ENCODE results near the gene RABGAP1.

The RABGAP1 gene

DNA sequence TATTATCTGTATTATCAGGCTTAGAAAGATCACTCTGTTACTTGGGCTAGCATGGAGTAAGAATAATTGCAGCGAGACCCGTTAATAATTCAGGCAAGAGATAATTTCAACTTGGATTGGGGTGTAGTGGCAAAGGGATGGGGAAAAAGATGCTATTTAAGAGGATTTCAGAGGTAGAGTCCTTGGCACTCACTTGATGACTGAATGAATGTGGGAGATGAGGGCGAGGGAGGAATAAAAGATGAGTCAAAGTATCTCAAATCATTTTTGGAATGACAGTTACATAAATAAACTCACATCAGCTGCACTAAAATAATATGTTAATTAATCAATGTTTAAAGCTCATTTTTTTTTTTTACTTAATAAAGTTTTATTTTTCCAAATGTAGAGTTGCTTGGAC, 88.2 kb downstream of the RABGAP1 start:
- in situ Hi-C loops (cut with MboI; ENCODE audit: low pct_unique_long_range_greater_than_20kb, low sequenced_read_pairs, unreplicated experiment): no loop called here
- TF ChIP-seq CTCF (IDR thresholded peaks at IDR 0.05; ENCODE audit: extremely low read depth, insufficient read depth, missing control alignments): no peak

DNA sequence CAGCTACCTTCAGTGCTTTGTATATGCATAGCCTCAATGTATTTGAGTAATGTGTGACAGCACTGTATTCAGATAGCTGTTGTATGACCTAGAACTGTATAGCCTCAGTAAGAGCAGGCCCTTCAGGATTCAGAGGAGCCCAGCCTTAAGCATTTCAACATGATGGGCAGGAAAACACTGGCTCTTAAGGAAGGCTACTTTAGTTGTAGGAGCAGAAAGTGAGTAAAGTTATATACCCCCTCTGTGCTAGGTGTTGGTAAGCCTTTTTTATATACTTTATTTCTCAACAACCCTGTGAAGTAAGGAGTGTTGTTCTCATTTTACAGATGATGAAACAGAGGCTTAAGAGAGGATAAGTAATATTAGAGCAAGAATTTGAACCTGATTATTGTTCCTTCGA, 91.1 kb downstream of the RABGAP1 start:
- in situ Hi-C loops (cut with MboI; ENCODE audit: low pct_unique_long_range_greater_than_20kb, low sequenced_read_pairs, unreplicated experiment): no loop called here
- DNase-seq (ENCODE audit: low spot score): no peak
- TF ChIP-seq CTCF (IDR thresholded peaks at IDR 0.05; ENCODE audit: extremely low read depth, insufficient read depth, missing control alignments): no peak

More for the DNA sequence above, 88.2 kb downstream of the RABGAP1 start:
- no peak for DNase-seq (ENCODE audit: low spot score)

DNA sequence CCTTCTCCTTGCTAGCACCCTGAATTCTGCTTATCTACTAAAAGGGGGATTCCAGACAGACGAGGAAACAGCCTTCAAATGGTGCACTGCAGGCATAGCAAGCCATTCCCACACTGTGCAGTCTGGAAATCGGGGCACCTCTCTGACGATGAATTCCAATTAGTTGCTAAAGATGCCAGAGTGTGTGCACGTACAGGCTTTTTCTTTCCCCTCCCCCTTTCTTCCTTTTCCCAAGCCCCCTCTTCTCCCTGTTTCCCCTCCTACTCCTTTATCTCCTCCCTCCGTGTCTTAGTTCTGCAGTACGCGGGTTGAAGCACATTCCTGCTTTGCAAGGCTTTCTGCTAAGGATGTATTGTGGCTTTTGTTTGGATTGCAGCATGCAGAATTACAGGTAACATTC, 92.5 kb downstream of the RABGAP1 start, which contains the start of gene GPR21:
GPR21 (plus strand) TSS at position 316 of the 400 bp plus-strand sequence. CDS start 900 bp downstream, outside the sequence.
- TF ChIP-seq CTCF (IDR thresholded peaks at IDR 0.05; ENCODE audit: extremely low read depth, insufficient read depth, missing control alignments): no peak
- in situ Hi-C loops (cut with MboI; ENCODE audit: low pct_unique_long_range_greater_than_20kb, low sequenced_read_pairs, unreplicated experiment): no loop called here
- no peak for DNase-seq (ENCODE audit: low spot score)

DNA sequence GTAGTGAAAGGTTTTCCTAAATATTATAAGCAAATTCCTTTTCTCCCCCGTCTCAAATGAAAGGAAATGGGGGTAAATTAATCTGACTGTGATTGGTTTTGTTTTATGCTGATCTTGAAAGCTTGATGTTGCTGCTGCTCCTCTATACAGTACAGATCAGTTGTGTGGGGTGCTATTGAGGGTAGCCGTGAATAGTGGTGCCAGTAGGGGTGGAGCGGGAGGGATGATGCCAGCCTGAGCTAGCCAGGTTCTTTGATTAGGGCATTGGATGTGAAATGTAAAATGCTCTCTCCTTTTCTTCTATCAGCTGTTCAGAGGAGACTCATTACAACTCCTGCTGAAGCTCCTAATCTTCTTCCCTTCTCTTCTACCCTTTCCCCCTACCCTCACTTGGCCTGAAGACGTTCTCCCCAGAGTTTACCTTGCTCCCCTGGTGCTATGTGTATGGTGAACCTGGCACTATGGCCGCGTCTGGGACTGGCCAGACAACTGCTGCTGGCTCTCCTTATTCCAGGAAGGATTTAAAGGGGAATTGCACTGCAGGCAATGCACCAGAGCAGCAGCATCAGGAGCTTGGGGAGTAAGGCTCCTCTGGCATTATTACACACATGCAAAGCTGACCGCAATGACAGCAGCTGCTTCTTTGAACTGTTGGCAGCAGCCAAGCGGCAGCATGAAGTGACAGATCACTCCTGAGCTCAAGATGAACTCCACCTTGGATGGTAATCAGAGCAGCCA, 93.2 kb downstream of the RABGAP1 start:
- in situ Hi-C loops (cut with MboI; ENCODE audit: low pct_unique_long_range_greater_than_20kb, low sequenced_read_pairs, unreplicated experiment): no loop called here
- TF ChIP-seq CTCF (IDR thresholded peaks at IDR 0.05; ENCODE audit: extremely low read depth, insufficient read depth, missing control alignments): no peak
- DNase-seq (ENCODE audit: low spot score): no peak

DNA sequence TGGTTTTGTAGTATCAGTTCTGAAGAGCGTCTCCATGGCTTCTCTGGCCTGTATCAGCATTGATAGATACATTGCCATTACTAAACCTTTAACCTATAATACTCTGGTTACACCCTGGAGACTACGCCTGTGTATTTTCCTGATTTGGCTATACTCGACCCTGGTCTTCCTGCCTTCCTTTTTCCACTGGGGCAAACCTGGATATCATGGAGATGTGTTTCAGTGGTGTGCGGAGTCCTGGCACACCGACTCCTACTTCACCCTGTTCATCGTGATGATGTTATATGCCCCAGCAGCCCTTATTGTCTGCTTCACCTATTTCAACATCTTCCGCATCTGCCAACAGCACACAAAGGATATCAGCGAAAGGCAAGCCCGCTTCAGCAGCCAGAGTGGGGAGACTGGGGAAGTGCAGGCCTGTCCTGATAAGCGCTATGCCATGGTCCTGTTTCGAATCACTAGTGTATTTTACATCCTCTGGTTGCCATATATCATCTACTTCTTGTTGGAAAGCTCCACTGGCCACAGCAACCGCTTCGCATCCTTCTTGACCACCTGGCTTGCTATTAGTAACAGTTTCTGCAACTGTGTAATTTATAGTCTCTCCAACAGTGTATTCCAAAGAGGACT, 94.2 kb downstream of the RABGAP1 start:
- no peak for TF ChIP-seq CTCF (IDR thresholded peaks at IDR 0.05; ENCODE audit: extremely low read depth, insufficient read depth, missing control alignments)
- in situ Hi-C loops (cut with MboI; ENCODE audit: low pct_unique_long_range_greater_than_20kb, low sequenced_read_pairs, unreplicated experiment): no loop called here
- DNase-seq (ENCODE audit: low spot score): no peak

GRCh38 chr9:123035791-123036190, 95.0 kb downstream of the RABGAP1 start:
- in situ Hi-C loops (cut with MboI; ENCODE audit: low pct_unique_long_range_greater_than_20kb, low sequenced_read_pairs, unreplicated experiment): no loop called here
- DNase-seq (ENCODE audit: low spot score): no peak

More at GRCh38 chr9:123035791-123036190, 95.0 kb downstream of the RABGAP1 start:
- TF ChIP-seq CTCF (IDR thresholded peaks at IDR 0.05; ENCODE audit: extremely low read depth, insufficient read depth, missing control alignments): no peak

Data from GM13977 (cell line).